GM12865 (cell line): ENCODE data around the gene FKBP11.

ENCODE experiments used
- DNase-seq: peaks from one replicate; pipeline ENCODE4 v3.0.0; 2010; ENCODE audit warnings: low read depth
- H3K4me3 ChIP-seq: 2 replicates; pipeline ENCODE4 v1.5.1; 2011; ENCODE audit warnings: mild to moderate bottlenecking, low read depth, low read length, control low read depth
- CTCF ChIP-seq: IDR thresholded peaks from 2 replicates; pipeline ENCODE4 v1.5.1; 2011; ENCODE audit warnings: low read length, control low read depth, low read depth, inconsistent platforms; ENCODE audit not compliant: insufficient read depth; ENCODE audit errors: missing control alignments

The FKBP11 gene

DNA sequence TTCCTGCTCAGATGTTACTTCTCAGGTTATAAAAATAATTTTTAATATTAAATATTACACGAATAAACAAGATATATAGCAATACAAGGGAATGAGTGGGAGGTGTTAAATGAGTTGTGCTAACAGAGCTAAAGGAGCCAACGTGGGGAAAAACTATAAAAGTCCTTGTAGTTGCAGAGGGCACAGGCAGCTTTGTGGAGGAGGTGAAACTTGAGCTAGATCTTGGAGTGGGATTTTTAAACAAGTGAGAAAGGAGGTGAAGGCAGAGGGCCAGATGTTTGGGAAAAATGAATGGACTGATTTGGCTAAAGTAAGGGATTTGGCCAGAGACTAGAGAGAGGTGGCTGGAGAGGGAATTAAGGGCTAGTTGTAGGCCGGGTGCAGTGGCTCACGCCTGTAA lies 5.2 kb upstream of the FKBP11 start:
- DNase-seq: no peak
- no peak for TF ChIP-seq CTCF
- H3K4me3 ChIP-seq: no peak overlapping the region

GRCh38 chr12:48929551-48929950 lies 4.3 kb upstream of the FKBP11 start:
- no peak overlapping the region for H3K4me3 ChIP-seq
- DNase-seq: no peak
- TF ChIP-seq CTCF: no peak

DNA sequence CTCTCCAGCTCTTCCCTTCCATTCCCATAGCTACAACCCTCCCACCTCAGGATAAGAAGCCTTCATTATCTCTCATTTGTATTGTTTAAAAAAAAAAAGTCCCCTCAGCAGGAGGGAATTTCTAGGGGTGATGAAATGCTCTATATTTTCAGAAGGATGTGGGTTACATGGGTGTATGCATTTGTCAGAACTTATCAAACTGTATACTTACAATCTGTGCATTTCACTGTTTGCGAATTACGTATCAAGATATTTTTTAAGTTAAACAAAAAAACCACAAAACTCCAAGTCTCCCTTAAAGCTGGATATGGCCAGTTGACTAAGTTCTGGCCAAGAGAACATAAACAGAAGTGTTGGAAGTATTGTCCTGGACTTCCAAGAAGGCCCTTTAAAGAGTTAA lies 2.0 kb upstream of the FKBP11 start:
- DNase-seq: no peak
- TF ChIP-seq CTCF: no peak
- H3K4me3 ChIP-seq: no peak overlapping the region

- peak; percentile 90 for DNase-seq
- H3K4me3 ChIP-seq: peak overlapping the region; percentile 86
- peak; percentile 89 for TF ChIP-seq CTCF
These were observed 532 bp downstream of the FKBP11 start for GRCh38 chr12:48924617-48925303.

DNA sequence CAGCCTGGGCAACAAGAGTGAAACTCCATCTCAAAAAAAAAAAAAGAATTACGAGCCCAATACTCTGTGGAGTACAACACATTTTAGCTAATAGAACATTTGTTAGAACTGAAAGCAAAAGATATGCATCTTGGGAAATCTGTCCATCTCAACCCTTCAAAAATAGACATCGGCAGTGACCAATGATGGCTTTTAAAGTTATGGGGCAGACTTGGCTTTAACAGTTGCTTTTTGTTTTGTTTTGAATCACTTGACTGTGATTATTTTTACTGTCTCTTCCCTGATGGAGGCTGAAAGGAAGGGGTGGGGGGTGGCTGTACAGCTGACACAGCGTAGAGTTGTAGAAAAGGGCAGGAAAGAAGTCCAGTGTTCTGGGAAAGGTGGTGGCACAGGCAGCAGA lies 2.2 kb downstream of the FKBP11 start:
- no peak for TF ChIP-seq CTCF
- no peak for DNase-seq
- no peak overlapping the region for H3K4me3 ChIP-seq

DNA sequence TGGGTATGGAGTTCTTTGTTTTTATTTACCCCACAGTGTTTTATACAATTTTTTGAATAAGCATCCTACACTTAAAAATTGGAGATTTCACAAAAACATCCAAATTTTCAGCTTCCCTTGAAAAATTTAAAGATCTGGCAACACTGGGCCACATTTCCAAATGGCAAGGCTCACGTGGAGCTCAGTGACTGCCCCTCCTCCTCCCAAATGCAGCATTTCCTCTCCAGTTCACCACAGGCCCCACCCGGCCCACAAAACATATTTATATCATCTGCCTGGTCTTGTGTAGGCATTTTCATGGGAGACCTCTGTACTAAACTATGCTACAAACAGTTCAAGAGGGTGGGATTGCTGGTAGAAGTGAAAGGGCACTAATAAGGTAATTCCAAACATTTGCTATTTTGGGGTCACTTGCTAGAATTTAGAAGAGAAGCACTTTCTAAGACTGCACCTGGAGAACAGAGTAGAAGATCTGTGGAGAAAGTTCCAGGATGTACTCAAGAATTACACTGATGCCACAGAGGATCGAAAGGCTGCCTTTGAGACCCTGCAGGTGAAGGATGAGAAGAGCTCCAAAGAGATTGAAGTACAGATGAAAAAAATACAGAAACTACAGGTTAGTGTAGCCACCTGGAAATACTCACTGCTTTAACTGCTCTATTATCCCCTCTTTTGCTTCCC lies 7.3 kb downstream of the FKBP11 start:
- H3K4me3 ChIP-seq: no peak overlapping the region
- no peak for TF ChIP-seq CTCF
- peak; percentile 20 for DNase-seq
